Panc1 (cell line): Measurements from ENCODE around the gene EDEM3. TPM values are rescaled to one million over a fixed set of nuclear protein-coding genes. Genes with fewer than 3 reads are reported as not detected.

Experiments used
- ATAC-seq: fragments of 200-7000 bp; cut with Tn5 transposase; 2 replicates; pipeline ENCODE4 v1.9.1; 2020; ENCODE audit warnings: mild to moderate bottlenecking, moderate library complexity
- BruUV-seq: library from RNA; stranded (reverse); fragments of 400-500 nt; replicated peaks from 2 replicates; lab custom pipeline; 2021; lab: Mats Ljungman, UMichigan
- CTCF ChIA-PET: fragments of 300-600 bp; sonication (Branson Sonifier 250); formaldehyde crosslinking; loops from one replicate; lab custom pipeline; 2022; ENCODE audit warnings: antibody characterized with exemption; lab: Charles Lee
- POLR2A ChIA-PET: fragments of 300-600 bp; sonication (Branson Sonifier 250); formaldehyde crosslinking; loops from one replicate; lab custom pipeline; 2022; ENCODE audit warnings: antibody characterized with exemption; lab: Charles Lee
- DNase-seq: peaks from one replicate; pipeline ENCODE4 v3.0.0-alpha.2; 2010; ENCODE audit warnings: low read depth, low spot score
- H3K27ac ChIP-seq: 2 replicates; pipeline ENCODE4 v1.5.1; 2011; ENCODE audit warnings: mild to moderate bottlenecking, low read length, inconsistent platforms
- H3K27me3 ChIP-seq: fragments of 200-500 bp; sonication (Bioruptor generic); 2 replicates; pipeline ENCODE4 v1.6.0; 2014; ENCODE audit warnings: low read length, inconsistent platforms; ENCODE audit not compliant: control insufficient read depth, insufficient read depth
- H3K36me3 ChIP-seq: fragments of 200-500 bp; sonication (Bioruptor generic); 2 replicates; pipeline ENCODE4 v1.5.1; 2014; ENCODE audit warnings: inconsistent platforms, mild to moderate bottlenecking, low read length, moderate library complexity; ENCODE audit not compliant: control insufficient read depth, insufficient read depth
- H3K4me1 ChIP-seq: 2 replicates; pipeline ENCODE4 v1.5.1; 2011; ENCODE audit warnings: inconsistent platforms, mild to moderate bottlenecking, low read length, moderate library complexity; ENCODE audit not compliant: control insufficient read depth, insufficient read depth
- H3K4me3 ChIP-seq, 2 experiments: 2 replicates each; pipeline ENCODE4 v1.5.1; 2011 to 2012; ENCODE audit warnings: low read depth in 2 of 2, low read length in 2 of 2, mild to moderate bottlenecking in 2 of 2, inconsistent platforms in 1 of 2, moderate library complexity in 1 of 2
- H3K9me3 ChIP-seq: fragments of 200-500 bp; sonication (Bioruptor generic); 2 replicates; pipeline ENCODE4 v1.5.1; 2014; ENCODE audit warnings: low read depth, mild to moderate bottlenecking, inconsistent platforms, low read length, moderate library complexity; ENCODE audit not compliant: control insufficient read depth, insufficient read depth
- CTCF ChIP-seq: fragments of 450-650 bp; IDR thresholded peaks from 2 replicates; pipeline ENCODE4 v1.5.1; 2017; ENCODE audit warnings: mild to moderate bottlenecking
- POLR2AphosphoS5 ChIP-seq: IDR thresholded peaks from 2 replicates; pipeline ENCODE4 v1.6.1; 2012; ENCODE audit warnings: mild to moderate bottlenecking, low read depth, low read length, moderate library complexity
- REST ChIP-seq, 2 experiments: IDR thresholded peaks; 2 replicates each; pipeline ENCODE4 v1.6.1; 2011 to 2012; ENCODE audit warnings: low read depth in 2 of 2, control low read depth in 1 of 2, low read length in 1 of 2, mild to moderate bottlenecking in 1 of 2, moderate library complexity in 1 of 2; ENCODE audit not compliant: insufficient read depth in 1 of 2
- SIN3A ChIP-seq: IDR thresholded peaks from 2 replicates; pipeline ENCODE4 v1.6.1; 2012; ENCODE audit warnings: low read depth, mild to moderate bottlenecking, low read length, moderate library complexity, borderline replicate concordance; ENCODE audit not compliant: insufficient read depth
- TCF7L2 ChIP-seq: IDR thresholded peaks from 2 replicates; pipeline ENCODE4 v1.6.1; 2011; ENCODE audit warnings: mild to moderate bottlenecking, low read depth, low read length, inconsistent platforms
- in situ Hi-C: cut with HindIII; loops from 2 replicates; pipeline ENCODE4 v1.10.0; 2016; ENCODE audit warnings: low sequenced_read_pairs, low pct_unique_long_range_greater_than_20kb
- intact Hi-C: fragments of 100-400 bp; cut with micrococcal nuclease; formaldehyde crosslinking; loops from one replicate; pipeline ENCODE4 v1.10.0; 2022; ENCODE audit not compliant: unreplicated experiment
- total RNA-seq: library from RNA; stranded (reverse); gene quantifications from one replicate; pipeline ENCODE4 v1.2.1, GENCODE V29; 2021; ENCODE audit not compliant: unreplicated experiment

The EDEM3 gene
- total RNA-seq, 1 experiment from 2014 or later, result 17.4 TPM

GRCh38 chr1:184743062-184743756 lies 11.4 kb downstream of the EDEM3 start:
- no peaks in the 10 kb centered on the region for H3K4me1 ChIP-seq
- no peaks in the 10 kb centered on the region; the same call in none of the 2 replicates for H3K36me3 ChIP-seq
- ChIA-PET CTCF (no interaction called here), POLR2A (no interaction called here)
- intact Hi-C loops, result no loop called here
- H3K4me3 ChIP-seq, result no peak overlapping the region
- H3K27me3 ChIP-seq, result no peaks in the 10 kb centered on the region
- no TSS peak for BruUV-seq
- TF ChIP-seq POLR2AphosphoS5, result no peak
- TF ChIP-seq REST (IDR thresholded peaks at IDR 0.05; ENCODE audit: insufficient read depth in 1 of 2, low read depth in 2 of 2, low read length in 1 of 2), result no peak
- TF ChIP-seq CTCF, result no peak
- TF ChIP-seq SIN3A, result no peak
- TF ChIP-seq TCF7L2, result no peak
- in situ Hi-C loops, result no loop called here
- H3K27ac ChIP-seq, result no peak overlapping the region
- ATAC-seq (no peak), DNase-seq (no peak)
- no peaks in the 10 kb centered on the region for H3K9me3 ChIP-seq

- BruUV-seq, result no TSS peak
- H3K27me3 ChIP-seq, result no peaks in the 10 kb centered on the region
- POLR2A ChIA-PET, result no interaction called here
- DNase-seq (no peak), ATAC-seq (no peak)
- no peaks in the 10 kb centered on the region for H3K9me3 ChIP-seq
- CTCF ChIA-PET, result no interaction called here
- no peak overlapping the region for H3K27ac ChIP-seq
- H3K4me1 ChIP-seq, result no peaks in the 10 kb centered on the region
- TF ChIP-seq REST (IDR thresholded peaks at IDR 0.05; ENCODE audit: insufficient read depth in 1 of 2, low read depth in 2 of 2, low read length in 1 of 2), result no peak
- no peak for TF ChIP-seq POLR2AphosphoS5
- in situ Hi-C loops (no loop called here), intact Hi-C loops (no loop called here)
- peaks cover 2% of the 10 kb centered on the region; the same call in 1 of the 2 replicates for H3K36me3 ChIP-seq
- no peak overlapping the region for H3K4me3 ChIP-seq
These were observed 14.3 kb downstream of the EDEM3 start for GRCh38 chr1:184740344-184740743.
